Liver (tissue), 9 donors: ENCODE data around the gene C10orf53. TPM values are rescaled to one million over a fixed set of nuclear protein-coding genes. Genes with fewer than 3 reads are reported as not detected.

Source experiments
- DNase-seq: peaks from one replicate; pipeline ENCODE4 v3.0.0-alpha.2; 2017; ENCODE audit warnings: low spot score
- H3K27ac ChIP-seq, 2 donors: one replicate each; pipeline ENCODE4 v1.7.0; 2013; ENCODE audit warnings: inconsistent platforms in 2 of 2, low read length in 2 of 2, control low read depth in 1 of 2, low read depth in 1 of 2, mild to moderate bottlenecking in 1 of 2
- H3K27me3 ChIP-seq, 4 donors: one replicate each; pipeline versions ENCODE4 v1.6.1 to v1.7.0; 2013; ENCODE audit warnings: low read length in 3 of 4, inconsistent platforms in 1 of 4, mild to moderate bottlenecking in 1 of 4, moderate library complexity in 1 of 4; ENCODE audit not compliant: control insufficient read depth in 4 of 4, insufficient read depth in 4 of 4
- H3K36me3 ChIP-seq, 4 donors: one replicate each; pipeline versions ENCODE4 v1.6.1 to v1.7.0; 2013; ENCODE audit warnings: low read length in 3 of 4, mild to moderate bottlenecking in 3 of 4, low read depth in 1 of 4, moderate library complexity in 1 of 4; ENCODE audit not compliant: control insufficient read depth in 4 of 4, insufficient read depth in 3 of 4
- H3K4me1 ChIP-seq, 4 donors: one replicate each; pipeline versions ENCODE4 v1.6.1 to v1.7.0; 2013; ENCODE audit warnings: low read length in 3 of 4, mild to moderate bottlenecking in 3 of 4, moderate library complexity in 1 of 4; ENCODE audit not compliant: control insufficient read depth in 4 of 4, insufficient read depth in 4 of 4
- H3K4me3 ChIP-seq, 3 donors: one replicate each; pipeline versions ENCODE4 v1.6.1 to v1.7.0; 2013; ENCODE audit warnings: low read length in 3 of 3, control low read depth in 1 of 3, low read depth in 1 of 3, mild to moderate bottlenecking in 1 of 3
- H3K9ac ChIP-seq, 2 donors: one replicate each; pipeline ENCODE4 v1.7.0; 2013; ENCODE audit warnings: low read length in 2 of 2, mild to moderate bottlenecking in 2 of 2, moderate library complexity in 2 of 2, control low read depth in 1 of 2, low read depth in 1 of 2
- H3K9me3 ChIP-seq, 4 donors: one replicate each; pipeline versions ENCODE4 v1.6.1 to v1.7.0; 2013; ENCODE audit warnings: low read length in 3 of 4; ENCODE audit not compliant: control insufficient read depth in 4 of 4
- EGR1 ChIP-seq, 2 donors: IDR thresholded peaks; 2 replicates each; pipeline ENCODE4 v1.6.1; 2016 to 2018; ENCODE audit warnings: antibody characterized with exemption in 2 of 2, low read depth in 2 of 2
- FOXA1 ChIP-seq: IDR thresholded peaks from 2 replicates; pipeline ENCODE4 v1.6.1; 2016; ENCODE audit warnings: antibody characterized with exemption
- FOXA2 ChIP-seq: IDR thresholded peaks from 2 replicates; pipeline ENCODE4 v1.6.1; 2016; ENCODE audit warnings: antibody characterized with exemption
- GABPA ChIP-seq, 2 donors: IDR thresholded peaks in 1 of 2; conservative IDR thresholded peaks in 1 of 2; 2 replicates each; pipeline ENCODE4 v1.6.1; 2016; ENCODE audit warnings: antibody characterized with exemption in 2 of 2, mild to moderate bottlenecking in 1 of 2, moderate library complexity in 1 of 2
- HNF4A ChIP-seq, 2 donors: conservative IDR thresholded peaks; 2 replicates each; pipeline ENCODE4 v1.6.1; 2016; ENCODE audit warnings: antibody characterized with exemption in 2 of 2, mild to moderate bottlenecking in 2 of 2
- HNF4G ChIP-seq: IDR thresholded peaks from 2 replicates; pipeline ENCODE4 v1.6.1; 2016; ENCODE audit warnings: antibody characterized with exemption
- JUND ChIP-seq, 2 donors: IDR thresholded peaks; 2 replicates each; pipeline ENCODE4 v1.6.1; 2016; ENCODE audit warnings: antibody characterized with exemption in 2 of 2
- RAD21 ChIP-seq, 2 donors: IDR thresholded peaks; 2 replicates each; pipeline ENCODE4 v1.6.1; 2016; ENCODE audit warnings: antibody characterized with exemption in 2 of 2, mild to moderate bottlenecking in 2 of 2
- SP1 ChIP-seq: IDR thresholded peaks from 2 replicates; pipeline ENCODE4 v1.6.1; 2018; ENCODE audit warnings: antibody characterized with exemption, mild to moderate bottlenecking
- TAF1 ChIP-seq: conservative IDR thresholded peaks from 2 replicates; pipeline ENCODE4 v1.6.1; 2016; ENCODE audit warnings: antibody characterized with exemption, mild to moderate bottlenecking
- WGBS: extraction: QIAGEN DNeasy Blood & Tissue Kit; methylation state at CpG from one replicate; pipeline ENCODE4 v1.1.7; 2013; 5-methylcytosine and 5-hydroxymethylcytosine counted together
- polyA plus RNA-seq, 2 donors: library from polyadenylated mRNA; stranded (reverse) in 1 of 2; unstranded in 1 of 2; fragments of 200-250 nt in 1 of 2; fragments of >200 nt in 1 of 2; fragmentation: Nextera tagmentation in 1 of 2; extraction: Ambion mirVana in 1 of 2; gene quantifications; one replicate each; pipeline versions ENCODE4 v1.2.1 to v1.2.3, GENCODE V29; 2013 to 2015
- total RNA-seq, 2 donors: library from RNA; depleted of rRNA; stranded (reverse); fragments of >200 nt; gene quantifications; one replicate each; pipeline ENCODE4 v1.2.3, GENCODE V29; 2014
- TF ChIP-seq, protein P1 (sequence below): IDR thresholded peaks from 2 replicates; pipeline ENCODE4 v1.6.1; 2016; ENCODE audit warnings: antibody characterized with exemption, mild to moderate bottlenecking
- TF ChIP-seq, protein P2 (sequence below): IDR thresholded peaks from 2 replicates; pipeline ENCODE4 v1.6.1; 2016; ENCODE audit warnings: antibody characterized with exemption
- TF ChIP-seq, protein P3 (sequence below): IDR thresholded peaks from 2 replicates; pipeline ENCODE4 v1.6.1; 2016; ENCODE audit warnings: antibody characterized with exemption
- TF ChIP-seq, protein P4 (sequence below): fragments of 150-350 bp; IDR thresholded peaks from 2 replicates; pipeline ENCODE4 v1.5.1; 2017; ENCODE audit warnings: improper control_type of control experiment, low read depth, low read length; ENCODE audit not compliant: missing input control
- TF ChIP-seq, protein P5 (sequence below): IDR thresholded peaks from 2 replicates; pipeline ENCODE4 v1.6.1; 2016; ENCODE audit warnings: antibody characterized with exemption
- donor health status: healthy.
- donor health status: healthy.
- donor health status: healthy.
- donor health status: healthy.
- donor health status: healthy.

Gene C10orf53
- total and polyA plus RNA-seq, 4 donors: not detected

DNA sequence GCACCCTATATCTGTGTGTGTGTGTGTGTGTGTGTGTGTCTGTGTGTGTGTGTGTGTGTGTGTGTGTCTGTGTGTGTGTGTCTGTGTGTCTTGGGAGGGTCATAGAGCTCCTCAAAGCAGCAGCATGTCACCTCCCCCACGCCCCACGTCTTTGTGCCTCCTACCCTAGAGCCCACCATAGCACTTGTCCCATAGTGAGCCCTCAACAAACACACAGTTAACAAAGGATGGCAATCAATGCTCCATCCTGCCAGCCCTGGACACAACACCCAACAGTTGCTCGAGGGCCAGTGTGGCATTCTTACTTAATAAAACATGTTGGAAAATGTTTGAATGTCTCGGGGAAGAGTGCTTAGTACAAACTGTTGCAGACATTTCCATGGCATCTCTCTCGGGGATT lies 30.5 kb downstream of the C10orf53 start:
- Histone ChIP-seq H3K9ac (no peak overlapping the region), H3K27me3 (no peaks in the 10 kb centered on the region), H3K36me3 (no peaks in the 10 kb centered on the region), H3K4me1 (no peaks in the 10 kb centered on the region), H3K27ac (no peak overlapping the region), H3K9me3 (peaks cover 0 to 1% (median 0%) of the 10 kb centered on the region in 4 donors), H3K4me3 (no peak overlapping the region)
- 72% methylated on average over 5 of the region's 5 CpGs for WGBS
- DNase-seq: no peak
- TF ChIP-seq FOXA1 (no peak), SP1 (no peak), TAF1 (no peak)
- TF ChIP-seq, protein P1, sequence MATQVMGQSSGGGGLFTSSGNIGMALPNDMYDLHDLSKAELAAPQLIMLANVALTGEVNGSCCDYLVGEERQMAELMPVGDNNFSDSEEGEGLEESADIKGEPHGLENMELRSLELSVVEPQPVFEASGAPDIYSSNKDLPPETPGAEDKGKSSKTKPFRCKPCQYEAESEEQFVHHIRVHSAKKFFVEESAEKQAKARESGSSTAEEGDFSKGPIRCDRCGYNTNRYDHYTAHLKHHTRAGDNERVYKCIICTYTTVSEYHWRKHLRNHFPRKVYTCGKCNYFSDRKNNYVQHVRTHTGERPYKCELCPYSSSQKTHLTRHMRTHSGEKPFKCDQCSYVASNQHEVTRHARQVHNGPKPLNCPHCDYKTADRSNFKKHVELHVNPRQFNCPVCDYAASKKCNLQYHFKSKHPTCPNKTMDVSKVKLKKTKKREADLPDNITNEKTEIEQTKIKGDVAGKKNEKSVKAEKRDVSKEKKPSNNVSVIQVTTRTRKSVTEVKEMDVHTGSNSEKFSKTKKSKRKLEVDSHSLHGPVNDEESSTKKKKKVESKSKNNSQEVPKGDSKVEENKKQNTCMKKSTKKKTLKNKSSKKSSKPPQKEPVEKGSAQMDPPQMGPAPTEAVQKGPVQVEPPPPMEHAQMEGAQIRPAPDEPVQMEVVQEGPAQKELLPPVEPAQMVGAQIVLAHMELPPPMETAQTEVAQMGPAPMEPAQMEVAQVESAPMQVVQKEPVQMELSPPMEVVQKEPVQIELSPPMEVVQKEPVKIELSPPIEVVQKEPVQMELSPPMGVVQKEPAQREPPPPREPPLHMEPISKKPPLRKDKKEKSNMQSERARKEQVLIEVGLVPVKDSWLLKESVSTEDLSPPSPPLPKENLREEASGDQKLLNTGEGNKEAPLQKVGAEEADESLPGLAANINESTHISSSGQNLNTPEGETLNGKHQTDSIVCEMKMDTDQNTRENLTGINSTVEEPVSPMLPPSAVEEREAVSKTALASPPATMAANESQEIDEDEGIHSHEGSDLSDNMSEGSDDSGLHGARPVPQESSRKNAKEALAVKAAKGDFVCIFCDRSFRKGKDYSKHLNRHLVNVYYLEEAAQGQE: no peak
- TF ChIP-seq, protein P2, sequence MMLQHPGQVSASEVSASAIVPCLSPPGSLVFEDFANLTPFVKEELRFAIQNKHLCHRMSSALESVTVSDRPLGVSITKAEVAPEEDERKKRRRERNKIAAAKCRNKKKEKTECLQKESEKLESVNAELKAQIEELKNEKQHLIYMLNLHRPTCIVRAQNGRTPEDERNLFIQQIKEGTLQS: no peak

DNA sequence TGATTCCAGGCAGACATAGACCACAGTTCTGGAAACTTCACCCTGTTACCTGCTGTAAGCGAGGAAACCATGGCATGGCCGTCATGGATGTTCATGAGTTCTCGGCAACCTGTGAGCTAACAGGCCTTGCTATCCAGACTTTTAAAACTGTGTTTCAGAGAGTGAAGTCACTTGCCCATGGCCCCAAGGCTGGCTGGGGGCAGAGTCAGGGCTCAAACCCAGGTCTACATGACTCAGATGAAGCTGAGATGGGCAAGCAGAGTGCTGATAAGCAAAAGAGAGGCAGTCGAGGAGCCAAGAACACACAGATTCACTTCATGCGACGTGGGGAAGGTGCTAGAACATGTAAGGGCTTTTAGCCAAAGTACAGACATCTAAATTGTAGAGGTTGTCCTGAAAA lies 31.5 kb downstream of the C10orf53 start:
- no peak overlapping the region for H3K4me3 ChIP-seq
- H3K9ac ChIP-seq: no peak overlapping the region
- H3K27me3 ChIP-seq: no peaks in the 10 kb centered on the region
- DNase-seq: no peak
- no peak overlapping the region for H3K27ac ChIP-seq
- WGBS: 83% methylated on average over 6 of the region's 6 CpGs
- no peaks in the 10 kb centered on the region for H3K4me1 ChIP-seq
- H3K9me3 ChIP-seq: no peaks in the 10 kb centered on the region
- TF ChIP-seq FOXA2 (no peak), GABPA (IDR thresholded peaks at IDR 0.05 in 1 of 2, conservative IDR thresholded peaks at IDR 0.05 in 1 of 2) (no peak), EGR1 (IDR thresholded peaks at IDR 0.05; ENCODE audit: low read depth in 2 of 2) (no peak), JUND (IDR thresholded peaks at IDR 0.05) (no peak), HNF4G (no peak), TAF1 (no peak), RAD21 (IDR thresholded peaks at IDR 0.05) (no peak), SP1 (no peak), HNF4A (conservative IDR thresholded peaks at IDR 0.05) (no peak)
- TF ChIP-seq, protein P3, sequence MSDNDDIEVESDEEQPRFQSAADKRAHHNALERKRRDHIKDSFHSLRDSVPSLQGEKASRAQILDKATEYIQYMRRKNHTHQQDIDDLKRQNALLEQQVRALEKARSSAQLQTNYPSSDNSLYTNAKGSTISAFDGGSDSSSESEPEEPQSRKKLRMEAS: no peak
- TF ChIP-seq, protein P4, sequence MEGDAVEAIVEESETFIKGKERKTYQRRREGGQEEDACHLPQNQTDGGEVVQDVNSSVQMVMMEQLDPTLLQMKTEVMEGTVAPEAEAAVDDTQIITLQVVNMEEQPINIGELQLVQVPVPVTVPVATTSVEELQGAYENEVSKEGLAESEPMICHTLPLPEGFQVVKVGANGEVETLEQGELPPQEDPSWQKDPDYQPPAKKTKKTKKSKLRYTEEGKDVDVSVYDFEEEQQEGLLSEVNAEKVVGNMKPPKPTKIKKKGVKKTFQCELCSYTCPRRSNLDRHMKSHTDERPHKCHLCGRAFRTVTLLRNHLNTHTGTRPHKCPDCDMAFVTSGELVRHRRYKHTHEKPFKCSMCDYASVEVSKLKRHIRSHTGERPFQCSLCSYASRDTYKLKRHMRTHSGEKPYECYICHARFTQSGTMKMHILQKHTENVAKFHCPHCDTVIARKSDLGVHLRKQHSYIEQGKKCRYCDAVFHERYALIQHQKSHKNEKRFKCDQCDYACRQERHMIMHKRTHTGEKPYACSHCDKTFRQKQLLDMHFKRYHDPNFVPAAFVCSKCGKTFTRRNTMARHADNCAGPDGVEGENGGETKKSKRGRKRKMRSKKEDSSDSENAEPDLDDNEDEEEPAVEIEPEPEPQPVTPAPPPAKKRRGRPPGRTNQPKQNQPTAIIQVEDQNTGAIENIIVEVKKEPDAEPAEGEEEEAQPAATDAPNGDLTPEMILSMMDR: no peak
- TF ChIP-seq, protein P5, sequence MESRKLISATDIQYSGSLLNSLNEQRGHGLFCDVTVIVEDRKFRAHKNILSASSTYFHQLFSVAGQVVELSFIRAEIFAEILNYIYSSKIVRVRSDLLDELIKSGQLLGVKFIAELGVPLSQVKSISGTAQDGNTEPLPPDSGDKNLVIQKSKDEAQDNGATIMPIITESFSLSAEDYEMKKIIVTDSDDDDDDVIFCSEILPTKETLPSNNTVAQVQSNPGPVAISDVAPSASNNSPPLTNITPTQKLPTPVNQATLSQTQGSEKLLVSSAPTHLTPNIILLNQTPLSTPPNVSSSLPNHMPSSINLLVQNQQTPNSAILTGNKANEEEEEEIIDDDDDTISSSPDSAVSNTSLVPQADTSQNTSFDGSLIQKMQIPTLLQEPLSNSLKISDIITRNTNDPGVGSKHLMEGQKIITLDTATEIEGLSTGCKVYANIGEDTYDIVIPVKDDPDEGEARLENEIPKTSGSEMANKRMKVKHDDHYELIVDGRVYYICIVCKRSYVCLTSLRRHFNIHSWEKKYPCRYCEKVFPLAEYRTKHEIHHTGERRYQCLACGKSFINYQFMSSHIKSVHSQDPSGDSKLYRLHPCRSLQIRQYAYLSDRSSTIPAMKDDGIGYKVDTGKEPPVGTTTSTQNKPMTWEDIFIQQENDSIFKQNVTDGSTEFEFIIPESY: no peak
- TF ChIP-seq, protein P2: no peak
- no peaks in the 10 kb centered on the region for H3K36me3 ChIP-seq
